ENCODE results near the gene RNF40.
"Not testable (repeated sequence)": the region's sequence is repeated elsewhere in the genome, so short reads cannot be mapped to it uniquely, and the experiment has no call there.

Gene RNF40

GRCh38 chr16:30805370-30806169 lies 43.4 kb downstream of the RNF40 start:
- CTCF ChIA-PET: interaction anchor here (0.8 to 3.4 kb wide), 14 partner anchors 9 to 136 kb away, joined by 3 to 44 read pairs (median 4); partner anchors contain the start of gene RNF40
- no peak for DNase-seq (ENCODE audit: low read depth, low spot score)

GRCh38 chr16:30808146-30808545 lies 46.0 kb downstream of the RNF40 start:
- H3K4me3 ChIP-seq (ENCODE audit: low read depth, low read length): no peak overlapping the region
- DNase-seq (ENCODE audit: low read depth, low spot score): no peak
- CTCF ChIA-PET: no interaction called here
- no peak for TF ChIP-seq CTCF (IDR thresholded peaks at IDR 0.05; ENCODE audit: insufficient read depth, low read length, missing control alignments)
- POLR2A ChIA-PET: no interaction called here

More at GRCh38 chr16:30805370-30806169, 43.4 kb downstream of the RNF40 start:
- peak overlapping the region; percentile 77 for H3K4me3 ChIP-seq (ENCODE audit: low read depth, low read length)
- POLR2A ChIA-PET: interaction anchor here (0.6 to 3.2 kb wide), 14 partner anchors 9 to 147 kb away, joined by 3 to 47 read pairs (median 7); partner anchors contain the start of genes CTF1 and ZNF629
- TF ChIP-seq CTCF (IDR thresholded peaks at IDR 0.05; ENCODE audit: insufficient read depth, low read length, missing control alignments): peak; percentile 38

- H3K4me3 ChIP-seq (ENCODE audit: low read depth, low read length); DNase-seq (ENCODE audit: low read depth, low spot score); POLR2A ChIA-PET: not testable (repeated sequence)
- CTCF ChIA-PET: interaction anchor here (1.5 kb wide), 1 partner anchor 13 kb away, joined by 4 read pairs; no protein-coding TSS in a partner anchor
Observed at GRCh38 chr16:30808890-30809426, 46.8 kb downstream of the RNF40 start.

GRCh38 chr16:30809675-30810074 lies 47.6 kb downstream of the RNF40 start:
- POLR2A ChIA-PET; H3K4me3 ChIP-seq (ENCODE audit: low read depth, low read length); DNase-seq (ENCODE audit: low read depth, low spot score): not testable (repeated sequence)
- CTCF ChIA-PET: interaction anchor here (1.5 kb wide), 1 partner anchor 14 kb away, joined by 4 read pairs; no protein-coding TSS in a partner anchor

GRCh38 chr16:30813821-30814189 lies 51.7 kb downstream of the RNF40 start:
- H3K4me3 ChIP-seq (ENCODE audit: low read depth, low read length): peak overlapping the region; percentile 43
- ChIA-PET POLR2A (interaction anchor here (1.0 to 1.5 kb wide), 3 partner anchors 8 to 89 kb away, joined by 3 to 15 read pairs (median 3); no protein-coding TSS in a partner anchor), CTCF (interaction anchor here (0.6 to 3.0 kb wide), 40 partner anchors 8 to 384 kb away, joined by 3 to 44 read pairs (median 4); partner anchors contain the start of genes CTF1, DCTPP1 and ZNF629)
- no peak for TF ChIP-seq CTCF (IDR thresholded peaks at IDR 0.05; ENCODE audit: insufficient read depth, low read length, missing control alignments)
- no peak for DNase-seq (ENCODE audit: low read depth, low spot score)

GRCh38 chr16:30816769-30817168 lies 54.6 kb downstream of the RNF40 start:
- no peak overlapping the region for H3K4me3 ChIP-seq (ENCODE audit: low read depth, low read length)
- ChIA-PET POLR2A (interaction anchor here (0.6 kb wide), 1 partner anchor 12 kb away, joined by 3 read pairs; no protein-coding TSS in a partner anchor), CTCF (interaction anchor here (0.7 to 3.8 kb wide), 4 partner anchors 11 to 85 kb away, joined by 3 to 22 read pairs (median 4); no protein-coding TSS in a partner anchor)
- TF ChIP-seq CTCF (IDR thresholded peaks at IDR 0.05; ENCODE audit: insufficient read depth, low read length, missing control alignments): no peak
- no peak for DNase-seq (ENCODE audit: low read depth, low spot score)

- ChIA-PET CTCF (interaction anchor here (4.5 kb wide), 1 partner anchor 24 kb away, joined by 20 read pairs; no protein-coding TSS in a partner anchor), POLR2A (no interaction called here)
- DNase-seq (ENCODE audit: low read depth, low spot score): no peak
- H3K4me3 ChIP-seq (ENCODE audit: low read depth, low read length): no peak overlapping the region
- TF ChIP-seq CTCF (IDR thresholded peaks at IDR 0.05; ENCODE audit: insufficient read depth, low read length, missing control alignments): no peak
Observed at GRCh38 chr16:30820952-30821421, 58.9 kb downstream of the RNF40 start.

GRCh38 chr16:30821441-30821840 lies 59.3 kb downstream of the RNF40 start:
- POLR2A ChIA-PET; DNase-seq (ENCODE audit: low read depth, low spot score); H3K4me3 ChIP-seq (ENCODE audit: low read depth, low read length): not testable (repeated sequence)
- CTCF ChIA-PET: interaction anchor here (1.0 to 4.5 kb wide), 2 partner anchors 8 to 23 kb away, joined by 3 to 20 read pairs; no protein-coding TSS in a partner anchor
